ENCODE results near the gene BRAF. TPM values are rescaled to one million over a fixed set of nuclear protein-coding genes. Genes with fewer than 3 reads are reported as not detected.
"Not testable (repeated sequence)": the region's sequence is repeated elsewhere in the genome, so short reads cannot be mapped to it uniquely, and the experiment has no call there.

BRAF gene
- polyA plus RNA-seq, 1 donor (not counting 4 experiments of a cell fraction or from before 2014, with no cell fraction given) = 12.4 TPM

DNA sequence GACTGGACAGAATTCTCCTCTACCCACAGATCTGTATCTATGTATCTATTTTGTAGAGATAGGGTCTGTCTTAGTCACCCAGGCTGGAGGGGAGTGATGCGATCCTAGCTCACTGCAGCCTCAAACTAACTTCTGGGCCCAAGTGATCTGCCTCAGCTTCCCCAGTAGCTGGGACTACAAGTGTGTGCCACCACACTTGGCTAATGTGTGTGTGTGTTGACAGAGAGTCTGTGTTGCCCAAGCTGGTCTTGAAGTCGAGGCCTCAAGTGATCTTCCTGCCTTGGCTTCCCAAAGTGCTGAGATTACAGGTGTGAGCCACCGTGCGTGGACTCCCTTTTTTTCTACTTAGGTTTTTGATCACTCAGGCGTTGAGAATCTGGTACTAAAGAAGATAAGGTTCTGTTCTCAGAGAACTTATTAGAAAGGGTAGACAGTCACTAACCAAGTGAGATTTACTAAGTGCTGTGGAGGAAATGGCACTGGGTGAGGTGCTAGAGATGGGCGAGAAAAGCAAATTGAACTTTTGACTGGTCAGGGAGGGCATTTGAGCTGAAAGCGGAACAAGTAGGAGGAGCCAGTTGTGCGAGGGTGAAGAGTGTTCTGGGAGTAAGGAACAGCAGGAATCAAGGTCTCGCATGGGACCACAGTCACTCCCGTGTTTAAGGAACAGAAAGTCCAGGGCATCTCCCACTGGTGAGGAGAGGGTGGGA lies 210.2 kb downstream of the BRAF start:
- TF ChIP-seq, protein P1, sequence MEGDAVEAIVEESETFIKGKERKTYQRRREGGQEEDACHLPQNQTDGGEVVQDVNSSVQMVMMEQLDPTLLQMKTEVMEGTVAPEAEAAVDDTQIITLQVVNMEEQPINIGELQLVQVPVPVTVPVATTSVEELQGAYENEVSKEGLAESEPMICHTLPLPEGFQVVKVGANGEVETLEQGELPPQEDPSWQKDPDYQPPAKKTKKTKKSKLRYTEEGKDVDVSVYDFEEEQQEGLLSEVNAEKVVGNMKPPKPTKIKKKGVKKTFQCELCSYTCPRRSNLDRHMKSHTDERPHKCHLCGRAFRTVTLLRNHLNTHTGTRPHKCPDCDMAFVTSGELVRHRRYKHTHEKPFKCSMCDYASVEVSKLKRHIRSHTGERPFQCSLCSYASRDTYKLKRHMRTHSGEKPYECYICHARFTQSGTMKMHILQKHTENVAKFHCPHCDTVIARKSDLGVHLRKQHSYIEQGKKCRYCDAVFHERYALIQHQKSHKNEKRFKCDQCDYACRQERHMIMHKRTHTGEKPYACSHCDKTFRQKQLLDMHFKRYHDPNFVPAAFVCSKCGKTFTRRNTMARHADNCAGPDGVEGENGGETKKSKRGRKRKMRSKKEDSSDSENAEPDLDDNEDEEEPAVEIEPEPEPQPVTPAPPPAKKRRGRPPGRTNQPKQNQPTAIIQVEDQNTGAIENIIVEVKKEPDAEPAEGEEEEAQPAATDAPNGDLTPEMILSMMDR (optimal IDR thresholded peaks at IDR 0.05 in 1 of 3, IDR thresholded peaks at IDR 0.05 in 1 of 3, conservative IDR thresholded peaks at IDR 0.05 in 1 of 3; ENCODE audit: extremely low read depth in 1 of 3, insufficient read depth in 2 of 3, low read length in 3 of 3) = no peak
- no peak for TF ChIP-seq EZH2 (IDR thresholded peaks at IDR 0.05; ENCODE audit: low read length)
- H3K4me2 ChIP-seq (ENCODE audit: control insufficient read depth, extremely low read depth, insufficient read depth, low read depth, low read length) = no peak overlapping the region
- DNase-seq (ENCODE audit: low read depth, low spot score) (no peak), FAIRE-seq (no peak)
- H3K36me3 ChIP-seq (ENCODE audit: control insufficient read depth in 2 of 2, extremely low read depth in 1 of 2, insufficient read depth in 2 of 2, low read length in 2 of 2) = no peaks in the 10 kb centered on the region
- H3K4me1 ChIP-seq (ENCODE audit: control insufficient read depth, extremely low read depth, insufficient read depth, low read length) = no peaks in the 10 kb centered on the region
- no peak overlapping the region for H3K27ac ChIP-seq (ENCODE audit: control insufficient read depth, insufficient read depth, low read length)
- no peaks in the 10 kb centered on the region for H3K9me3 ChIP-seq (ENCODE audit: control insufficient read depth, low read depth, low read length)
- H2AFZ ChIP-seq (ENCODE audit: control insufficient read depth, low read length) = no peak overlapping the region
- H3K27me3 ChIP-seq (ENCODE audit: control insufficient read depth, extremely low read depth, insufficient read depth, low read length) = no peaks in the 10 kb centered on the region
- no peak overlapping the region for H3K4me3 ChIP-seq (ENCODE audit: control insufficient read depth in 2 of 3, extremely low read depth in 1 of 3, insufficient read depth in 2 of 3, low read depth in 1 of 3, low read length in 3 of 3)
- no peaks in the 10 kb centered on the region for H3K9me1 ChIP-seq (ENCODE audit: control insufficient read depth, extremely low read depth, insufficient read depth, low read length)
- H3K9ac ChIP-seq (ENCODE audit: control insufficient read depth, extremely low read depth, insufficient read depth, low read length) = no peak overlapping the region
- dilution Hi-C loops (cut with MboI; ENCODE audit: extremely low pct_ligation_motif_present, low sequenced_read_pairs) = no loop called here
- no peaks in the 10 kb centered on the region for H4K20me1 ChIP-seq (ENCODE audit: control insufficient read depth, extremely low read depth, insufficient read depth, low read length)
- no peaks in the 10 kb centered on the region for H3K79me2 ChIP-seq (ENCODE audit: control insufficient read depth, insufficient read depth, low read length)

DNA sequence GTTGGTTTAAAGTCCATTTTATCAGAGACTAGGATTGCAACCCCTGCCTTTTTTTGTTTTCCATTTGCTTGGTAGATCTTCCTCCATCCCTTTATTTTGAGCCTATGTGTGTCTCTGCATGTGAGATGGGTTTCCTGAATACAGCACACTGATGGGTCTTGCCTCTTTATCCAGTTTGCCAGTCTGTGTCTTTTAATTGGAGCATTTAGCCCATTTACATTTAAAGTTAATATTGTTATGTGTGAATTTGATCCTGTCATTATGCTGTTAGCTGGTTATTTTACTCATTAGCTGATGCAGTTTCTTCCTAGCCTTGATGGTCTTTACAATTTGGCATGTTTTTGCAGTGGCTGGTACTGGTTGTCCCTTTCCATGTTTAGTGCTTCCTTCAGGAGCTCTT lies 212.3 kb downstream of the BRAF start:
- DNase-seq (ENCODE audit: low read depth, low spot score); H3K36me3 ChIP-seq (ENCODE audit: control insufficient read depth in 2 of 2, extremely low read depth in 1 of 2, insufficient read depth in 2 of 2, low read length in 2 of 2); H3K4me3 ChIP-seq (ENCODE audit: control insufficient read depth in 2 of 3, extremely low read depth in 1 of 3, insufficient read depth in 2 of 3, low read depth in 1 of 3, low read length in 3 of 3); H3K4me2 ChIP-seq (ENCODE audit: control insufficient read depth, extremely low read depth, insufficient read depth, low read depth, low read length); H4K20me1 ChIP-seq (ENCODE audit: control insufficient read depth, extremely low read depth, insufficient read depth, low read length); H3K4me1 ChIP-seq (ENCODE audit: control insufficient read depth, extremely low read depth, insufficient read depth, low read length); dilution Hi-C loops (cut with MboI; ENCODE audit: extremely low pct_ligation_motif_present, low sequenced_read_pairs); H2AFZ ChIP-seq (ENCODE audit: control insufficient read depth, low read length); H3K27ac ChIP-seq (ENCODE audit: control insufficient read depth, insufficient read depth, low read length); H3K9me1 ChIP-seq (ENCODE audit: control insufficient read depth, extremely low read depth, insufficient read depth, low read length); H3K9ac ChIP-seq (ENCODE audit: control insufficient read depth, extremely low read depth, insufficient read depth, low read length); H3K27me3 ChIP-seq (ENCODE audit: control insufficient read depth, extremely low read depth, insufficient read depth, low read length); H3K9me3 ChIP-seq (ENCODE audit: control insufficient read depth, low read depth, low read length); FAIRE-seq; H3K79me2 ChIP-seq (ENCODE audit: control insufficient read depth, insufficient read depth, low read length): not testable (repeated sequence)

DNA sequence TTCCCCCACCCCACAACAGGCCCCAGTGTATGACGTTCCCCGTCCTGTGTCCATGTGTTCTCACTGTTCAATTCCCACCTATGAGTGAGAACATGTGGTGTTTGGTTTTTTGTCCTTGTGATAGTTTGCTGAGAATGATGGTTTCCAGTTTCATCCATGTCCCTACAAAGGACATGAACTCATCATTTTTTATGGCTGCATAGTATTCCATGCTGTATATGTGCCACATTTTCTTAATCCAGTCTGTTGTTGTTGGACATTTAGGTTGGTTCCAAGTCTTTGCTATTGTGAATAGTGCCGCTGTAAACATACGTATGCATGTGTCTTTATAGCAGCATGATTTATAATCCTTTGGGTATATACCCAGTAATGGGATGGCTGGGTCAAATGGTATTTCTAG lies 216.0 kb downstream of the BRAF start:
- H3K4me1 ChIP-seq (ENCODE audit: control insufficient read depth, extremely low read depth, insufficient read depth, low read length); H3K4me3 ChIP-seq (ENCODE audit: control insufficient read depth in 2 of 3, extremely low read depth in 1 of 3, insufficient read depth in 2 of 3, low read depth in 1 of 3, low read length in 3 of 3); FAIRE-seq; H3K27me3 ChIP-seq (ENCODE audit: control insufficient read depth, extremely low read depth, insufficient read depth, low read length); H3K79me2 ChIP-seq (ENCODE audit: control insufficient read depth, insufficient read depth, low read length); H3K9ac ChIP-seq (ENCODE audit: control insufficient read depth, extremely low read depth, insufficient read depth, low read length); H2AFZ ChIP-seq (ENCODE audit: control insufficient read depth, low read length); H3K9me1 ChIP-seq (ENCODE audit: control insufficient read depth, extremely low read depth, insufficient read depth, low read length); H3K27ac ChIP-seq (ENCODE audit: control insufficient read depth, insufficient read depth, low read length); dilution Hi-C loops (cut with MboI; ENCODE audit: extremely low pct_ligation_motif_present, low sequenced_read_pairs); H3K9me3 ChIP-seq (ENCODE audit: control insufficient read depth, low read depth, low read length); H3K4me2 ChIP-seq (ENCODE audit: control insufficient read depth, extremely low read depth, insufficient read depth, low read depth, low read length); DNase-seq (ENCODE audit: low read depth, low spot score); H4K20me1 ChIP-seq (ENCODE audit: control insufficient read depth, extremely low read depth, insufficient read depth, low read length): not testable (repeated sequence)
- H3K36me3 ChIP-seq (ENCODE audit: control insufficient read depth in 2 of 2, extremely low read depth in 1 of 2, insufficient read depth in 2 of 2, low read length in 2 of 2) = peaks cover 10% of the 10 kb centered on the region in 2 experiments
